ENCODE results near the gene ARHGAP26.

Gene ARHGAP26

DNA sequence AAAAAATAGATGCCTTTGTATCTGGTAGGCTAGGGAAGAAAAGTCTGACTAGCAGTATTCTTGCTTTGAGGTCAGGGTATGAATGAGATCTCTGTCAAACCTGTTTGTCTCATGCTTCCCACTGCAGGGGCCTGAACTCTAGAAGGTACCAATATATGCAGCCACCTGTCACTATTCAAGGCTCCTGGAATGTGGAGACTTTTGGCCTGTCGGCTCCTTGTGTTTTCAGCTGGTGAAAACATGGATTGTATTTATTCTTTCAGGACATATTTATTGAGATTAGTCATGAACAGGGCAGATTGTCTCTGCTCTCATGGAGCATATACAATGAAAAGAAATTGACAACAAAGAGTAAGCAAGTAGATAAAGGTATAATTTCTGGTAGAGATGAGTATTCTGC is 255.8 kb downstream of the ARHGAP26 start:
- no peak for DNase-seq

- DNase-seq: no peak
Observed at GRCh38 chr5:143026380-143026779, 256.2 kb downstream of the ARHGAP26 start.

DNA sequence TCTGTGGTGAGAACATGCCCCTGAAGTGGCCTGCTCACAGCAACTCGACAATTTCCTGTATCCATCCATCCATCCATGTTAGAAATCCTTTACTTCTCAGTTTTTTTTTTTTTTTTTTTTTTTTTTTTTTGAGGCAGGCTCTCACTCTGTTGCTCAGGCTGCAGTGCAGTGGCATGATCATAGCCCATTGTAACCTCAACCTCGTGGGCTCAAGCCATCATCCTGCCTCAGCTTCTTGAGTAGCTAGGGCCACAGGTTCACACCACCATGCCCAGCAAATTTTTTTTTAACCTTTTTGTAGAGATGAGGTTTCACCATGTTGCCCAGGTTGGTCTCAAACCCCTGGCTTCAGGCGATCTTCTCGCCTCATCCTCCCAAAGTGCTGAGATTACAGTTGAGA is 259.1 kb downstream of the ARHGAP26 start:
- DNase-seq: no peak

DNA sequence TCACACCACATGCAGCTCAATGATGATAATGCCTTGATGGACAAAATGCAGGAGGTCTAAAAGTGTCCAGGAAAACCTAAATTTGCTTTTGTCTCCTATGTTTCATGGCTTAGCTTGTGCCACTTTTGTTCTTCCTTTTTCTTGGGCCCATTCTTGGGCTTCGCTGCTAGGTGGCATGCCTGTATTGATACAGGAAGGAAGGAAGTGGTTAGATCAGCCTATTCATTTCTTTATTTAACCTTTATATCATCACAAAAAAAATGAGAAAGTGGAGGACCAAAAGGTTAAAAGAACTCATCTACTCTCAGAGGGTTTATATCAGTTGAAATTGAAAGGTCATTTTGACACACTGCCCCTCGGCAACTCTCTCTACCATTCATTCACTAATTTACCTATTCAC is 260.2 kb downstream of the ARHGAP26 start:
- no peak for DNase-seq

DNA sequence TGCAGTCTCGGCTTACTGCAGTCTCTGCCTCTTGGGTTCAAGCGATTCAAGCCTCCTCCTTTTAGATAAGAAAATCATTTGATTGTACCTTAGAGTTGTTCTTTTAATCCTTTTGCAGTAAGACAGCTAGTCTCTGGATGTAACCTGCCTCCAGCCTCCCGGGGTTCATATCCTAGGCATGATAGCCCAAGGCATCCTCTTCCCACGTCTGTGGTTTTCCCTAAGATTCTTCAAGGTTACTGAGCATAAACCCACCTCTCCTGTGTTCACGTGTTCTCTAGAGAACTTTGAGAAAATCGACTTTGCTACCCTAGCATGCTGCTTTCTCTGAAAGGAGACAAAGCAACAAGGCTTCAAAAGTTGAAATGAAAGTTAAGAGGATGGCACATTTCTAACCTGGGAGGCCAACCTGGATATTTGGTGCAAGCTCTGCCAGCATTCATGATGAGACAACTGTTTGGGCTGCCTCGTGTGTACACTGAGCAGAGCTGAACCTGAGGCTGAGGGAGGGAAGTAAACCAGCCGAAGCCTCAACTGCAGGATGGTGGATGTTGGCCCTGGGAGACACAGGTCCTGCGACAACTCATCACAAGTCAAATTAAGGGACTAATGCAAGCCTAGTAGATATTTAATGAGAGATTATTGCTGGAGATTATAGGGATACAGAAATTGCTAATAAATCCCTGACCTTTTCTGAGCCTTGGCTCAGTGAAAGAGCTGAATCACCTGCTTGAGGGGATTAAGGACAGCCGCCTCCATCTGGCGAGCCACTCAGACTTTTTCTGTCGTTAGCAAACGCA is 261.8 kb downstream of the ARHGAP26 start:
- no peak for DNase-seq

DNA sequence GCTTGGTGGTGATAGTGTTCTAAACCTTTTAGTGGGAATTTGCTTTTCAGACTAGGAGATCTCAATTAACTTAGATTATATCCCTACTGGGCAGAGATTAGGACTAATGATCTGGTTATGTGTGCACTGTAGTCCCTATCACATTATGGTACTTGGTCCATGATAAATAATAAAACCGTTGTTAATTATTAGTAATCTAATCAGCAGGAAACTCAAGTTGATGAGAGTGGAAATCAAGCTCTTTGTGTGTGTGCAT is 262.3 kb downstream of the ARHGAP26 start:
- DNase-seq: no peak

GRCh38 chr5:143033535-143034250 is 263.5 kb downstream of the ARHGAP26 start:
- no peak for DNase-seq

DNA sequence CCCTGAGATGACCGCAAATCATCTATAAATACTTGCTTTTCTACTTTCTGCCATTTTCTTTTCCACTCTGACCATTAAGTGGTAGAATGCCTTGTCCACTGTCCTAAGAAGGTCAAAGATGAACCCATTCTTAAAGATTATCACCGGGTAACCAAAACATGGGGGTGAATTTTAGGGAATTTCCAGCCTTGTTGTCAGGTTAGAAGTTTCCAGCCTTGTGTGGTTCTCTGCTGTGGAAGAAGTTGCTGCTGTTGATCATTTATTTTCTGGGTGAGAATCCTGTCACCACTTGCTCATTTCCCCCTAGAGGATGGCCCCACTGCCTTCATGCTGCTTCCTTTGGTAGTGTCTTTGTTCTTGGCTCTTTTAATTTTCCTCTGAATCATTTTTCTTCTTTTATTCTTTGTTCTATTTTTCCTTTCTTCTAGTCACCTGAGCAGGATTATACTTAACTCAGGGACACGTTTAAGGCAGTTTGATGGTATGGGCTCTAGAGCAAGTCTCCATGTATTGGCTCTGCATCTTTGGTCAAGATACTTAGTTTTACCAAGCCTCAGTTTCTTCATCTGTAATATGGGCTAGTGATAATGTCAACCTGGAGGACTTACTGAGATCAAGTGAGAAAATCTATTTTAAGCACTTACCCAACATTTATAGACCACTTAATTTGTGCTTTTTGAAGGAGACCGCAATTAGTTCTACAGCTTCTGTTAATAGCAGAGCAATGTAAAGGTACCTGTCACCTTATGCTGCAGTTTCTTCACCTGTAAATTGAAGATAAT is 266.2 kb downstream of the ARHGAP26 start:
- DNase-seq: no peak

GRCh38 chr5:143037071-143037470 is 266.9 kb downstream of the ARHGAP26 start:
- no peak for DNase-seq

DNA sequence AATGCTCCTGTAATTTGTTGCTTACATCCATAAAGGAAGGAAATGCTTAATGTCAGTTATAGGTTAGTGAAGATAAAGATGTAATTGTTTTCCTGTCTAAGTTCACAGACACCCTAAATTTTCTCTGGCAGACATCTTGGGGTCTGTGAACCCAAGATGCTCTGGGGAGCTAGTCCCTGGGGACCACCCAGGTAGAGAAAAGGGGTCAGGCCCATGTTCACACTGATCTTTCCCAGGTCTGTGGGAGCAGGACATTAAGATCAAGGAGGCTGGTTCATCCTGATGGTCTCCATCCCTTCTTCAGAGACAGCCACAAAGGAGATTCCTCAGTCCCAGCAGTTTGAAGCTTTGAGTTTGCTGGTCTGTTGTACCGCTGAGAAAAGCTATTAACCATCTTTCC is 267.5 kb downstream of the ARHGAP26 start:
- DNase-seq: no peak

GRCh38 chr5:143040622-143041021 is 270.4 kb downstream of the ARHGAP26 start:
- DNase-seq: no peak

DNA sequence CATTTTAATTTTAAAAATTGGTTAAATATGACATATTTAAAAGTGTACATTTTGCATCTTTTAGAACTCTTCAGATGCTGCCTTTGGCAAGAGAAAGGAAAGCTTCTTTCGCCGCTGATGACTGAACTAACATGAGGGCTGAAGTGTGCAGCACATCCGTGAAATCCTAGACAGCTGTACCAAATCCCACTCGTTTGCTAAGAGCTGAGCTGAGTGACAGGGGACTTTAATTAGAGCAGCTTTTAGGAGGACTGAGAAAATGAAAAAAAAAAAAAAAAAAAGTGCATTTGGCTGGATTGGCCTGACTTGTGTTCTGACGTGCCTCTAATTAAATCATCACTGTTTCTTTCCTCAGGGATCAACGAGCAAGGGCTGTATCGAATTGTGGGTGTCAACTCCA is 271.3 kb downstream of the ARHGAP26 start:
- no peak for DNase-seq

GRCh38 chr5:143041972-143042770 is 272.0 kb downstream of the ARHGAP26 start:
- DNase-seq: no peak

DNA sequence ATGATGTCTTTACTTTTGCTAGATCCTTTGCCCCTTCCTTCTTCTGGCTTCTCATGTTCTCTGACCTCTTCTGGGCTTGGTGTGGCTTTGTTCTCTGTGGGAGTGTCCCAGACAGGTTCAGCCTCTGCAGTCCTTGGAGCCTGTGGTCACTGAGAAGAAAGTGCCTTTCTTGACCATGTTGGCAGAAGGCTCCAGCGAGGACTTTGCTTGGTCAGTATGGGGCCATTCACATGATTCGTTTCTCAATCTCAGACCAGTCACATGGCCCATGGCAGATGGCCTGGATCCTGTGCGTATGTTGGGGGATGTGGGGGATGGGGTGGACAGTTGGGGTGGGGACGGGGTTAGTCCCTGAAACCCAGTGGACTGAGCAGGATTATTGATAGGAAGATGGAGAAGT is 274.1 kb downstream of the ARHGAP26 start:
- DNase-seq: no peak

- DNase-seq: no peak
Observed at GRCh38 chr5:143045062-143045461, 274.9 kb downstream of the ARHGAP26 start.

GRCh38 chr5:143046314-143046713 is 276.1 kb downstream of the ARHGAP26 start:
- DNase-seq: no peak

- no peak for DNase-seq
Observed at GRCh38 chr5:143047091-143047490, 276.9 kb downstream of the ARHGAP26 start.

DNA sequence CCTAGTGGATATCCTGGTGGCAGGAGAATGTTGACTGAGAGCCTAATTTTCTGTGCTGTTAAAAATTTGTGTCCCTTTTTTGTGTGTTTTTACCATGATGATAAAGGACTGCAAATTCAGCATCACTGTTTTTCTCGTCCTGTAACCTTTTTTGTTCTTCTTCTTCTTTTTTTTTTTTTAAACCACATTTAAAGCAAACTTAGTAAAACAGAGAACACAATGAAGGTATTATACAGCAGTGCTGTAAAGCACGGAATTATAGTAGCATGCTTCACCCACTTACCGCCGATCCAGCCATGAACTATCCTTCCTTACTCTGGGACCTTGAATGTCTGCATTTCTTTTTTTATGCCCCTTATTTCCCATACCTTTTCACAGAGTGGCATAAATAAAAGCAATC is 280.0 kb downstream of the ARHGAP26 start:
- no peak for DNase-seq

GRCh38 chr5:143051244-143052058 is 281.3 kb downstream of the ARHGAP26 start:
- DNase-seq: peak; percentile 71

- no peak for DNase-seq
Observed at GRCh38 chr5:143052967-143053682, 282.9 kb downstream of the ARHGAP26 start.

DNA sequence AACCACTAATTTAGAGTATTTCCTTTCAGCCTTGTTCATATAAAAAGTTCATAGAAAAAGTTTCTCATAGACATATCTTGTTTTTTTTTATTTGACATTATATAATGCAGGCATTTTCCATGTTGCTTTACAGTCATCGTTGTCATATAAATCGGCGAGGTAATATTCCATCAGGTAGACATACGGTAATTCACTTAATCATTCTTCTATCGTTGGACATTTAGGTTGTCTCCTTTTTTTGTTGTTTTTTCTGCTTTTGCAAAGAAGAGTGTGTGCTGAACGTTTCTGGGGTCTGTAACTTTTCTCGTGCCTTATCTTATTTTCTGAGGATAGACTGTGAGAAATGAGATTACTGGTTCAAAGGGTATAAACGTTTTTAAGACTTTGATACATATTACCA is 283.6 kb downstream of the ARHGAP26 start:
- no peak for DNase-seq
